HCT116 (cell line): ENCODE data around the gene ATXN2.

ENCODE experiments used
- TF ChIP-seq, protein P1 (sequence below), 3 experiments: fragments of 200-600 bp in 1 of 3; sonication (generic) in 1 of 3; IDR thresholded peaks in 2 of 3; conservative IDR thresholded peaks in 1 of 3; 2 replicates each; pipeline ENCODE4 v1.5.1; 2012 to 2017; ENCODE audit warnings: low read depth in 2 of 3, low read length in 2 of 3, antibody characterized with exemption in 1 of 3, borderline replicate concordance in 1 of 3, control low read depth in 1 of 3, mild to moderate bottlenecking in 1 of 3, mixed read lengths in 1 of 3, mixed run types in 1 of 3, moderate library complexity in 1 of 3; ENCODE audit not compliant: insufficient read depth in 1 of 3
- TF ChIP-seq, protein P2 (sequence below): IDR thresholded peaks from 2 replicates; pipeline ENCODE4 v1.6.1; 2012
- TF ChIP-seq, protein P3 (sequence below): IDR thresholded peaks from 2 replicates; pipeline ENCODE4 v1.6.1; 2012; ENCODE audit warnings: low read depth

DNA sequence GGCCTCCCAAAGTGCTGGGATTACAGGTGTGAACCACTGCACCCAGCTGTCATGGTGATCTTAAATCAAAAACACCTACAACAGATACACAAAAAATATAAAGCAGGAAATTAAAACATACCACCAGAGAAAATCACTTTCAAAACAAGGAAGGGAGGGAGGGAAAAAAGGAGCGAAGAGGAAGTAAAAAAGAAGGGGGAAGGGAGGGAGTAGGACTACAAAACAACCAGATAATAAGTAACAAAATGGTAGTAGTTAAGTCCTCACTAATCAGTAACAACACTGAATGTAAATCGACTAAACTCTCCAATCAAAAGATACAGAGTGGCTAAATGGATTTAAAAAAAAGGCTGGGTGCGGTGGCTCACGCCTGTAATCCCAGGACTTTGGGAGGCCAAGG is 104.4 kb downstream of the ATXN2 start:
- TF ChIP-seq, protein P1, sequence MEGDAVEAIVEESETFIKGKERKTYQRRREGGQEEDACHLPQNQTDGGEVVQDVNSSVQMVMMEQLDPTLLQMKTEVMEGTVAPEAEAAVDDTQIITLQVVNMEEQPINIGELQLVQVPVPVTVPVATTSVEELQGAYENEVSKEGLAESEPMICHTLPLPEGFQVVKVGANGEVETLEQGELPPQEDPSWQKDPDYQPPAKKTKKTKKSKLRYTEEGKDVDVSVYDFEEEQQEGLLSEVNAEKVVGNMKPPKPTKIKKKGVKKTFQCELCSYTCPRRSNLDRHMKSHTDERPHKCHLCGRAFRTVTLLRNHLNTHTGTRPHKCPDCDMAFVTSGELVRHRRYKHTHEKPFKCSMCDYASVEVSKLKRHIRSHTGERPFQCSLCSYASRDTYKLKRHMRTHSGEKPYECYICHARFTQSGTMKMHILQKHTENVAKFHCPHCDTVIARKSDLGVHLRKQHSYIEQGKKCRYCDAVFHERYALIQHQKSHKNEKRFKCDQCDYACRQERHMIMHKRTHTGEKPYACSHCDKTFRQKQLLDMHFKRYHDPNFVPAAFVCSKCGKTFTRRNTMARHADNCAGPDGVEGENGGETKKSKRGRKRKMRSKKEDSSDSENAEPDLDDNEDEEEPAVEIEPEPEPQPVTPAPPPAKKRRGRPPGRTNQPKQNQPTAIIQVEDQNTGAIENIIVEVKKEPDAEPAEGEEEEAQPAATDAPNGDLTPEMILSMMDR (IDR thresholded peaks at IDR 0.05 in 2 of 3, conservative IDR thresholded peaks at IDR 0.05 in 1 of 3; ENCODE audit: borderline replicate concordance in 1 of 3, insufficient read depth in 1 of 3, low read depth in 2 of 3, low read length in 2 of 3), result no peak
- TF ChIP-seq, protein P2, sequence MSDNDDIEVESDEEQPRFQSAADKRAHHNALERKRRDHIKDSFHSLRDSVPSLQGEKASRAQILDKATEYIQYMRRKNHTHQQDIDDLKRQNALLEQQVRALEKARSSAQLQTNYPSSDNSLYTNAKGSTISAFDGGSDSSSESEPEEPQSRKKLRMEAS, result no peak
- TF ChIP-seq, protein P3, sequence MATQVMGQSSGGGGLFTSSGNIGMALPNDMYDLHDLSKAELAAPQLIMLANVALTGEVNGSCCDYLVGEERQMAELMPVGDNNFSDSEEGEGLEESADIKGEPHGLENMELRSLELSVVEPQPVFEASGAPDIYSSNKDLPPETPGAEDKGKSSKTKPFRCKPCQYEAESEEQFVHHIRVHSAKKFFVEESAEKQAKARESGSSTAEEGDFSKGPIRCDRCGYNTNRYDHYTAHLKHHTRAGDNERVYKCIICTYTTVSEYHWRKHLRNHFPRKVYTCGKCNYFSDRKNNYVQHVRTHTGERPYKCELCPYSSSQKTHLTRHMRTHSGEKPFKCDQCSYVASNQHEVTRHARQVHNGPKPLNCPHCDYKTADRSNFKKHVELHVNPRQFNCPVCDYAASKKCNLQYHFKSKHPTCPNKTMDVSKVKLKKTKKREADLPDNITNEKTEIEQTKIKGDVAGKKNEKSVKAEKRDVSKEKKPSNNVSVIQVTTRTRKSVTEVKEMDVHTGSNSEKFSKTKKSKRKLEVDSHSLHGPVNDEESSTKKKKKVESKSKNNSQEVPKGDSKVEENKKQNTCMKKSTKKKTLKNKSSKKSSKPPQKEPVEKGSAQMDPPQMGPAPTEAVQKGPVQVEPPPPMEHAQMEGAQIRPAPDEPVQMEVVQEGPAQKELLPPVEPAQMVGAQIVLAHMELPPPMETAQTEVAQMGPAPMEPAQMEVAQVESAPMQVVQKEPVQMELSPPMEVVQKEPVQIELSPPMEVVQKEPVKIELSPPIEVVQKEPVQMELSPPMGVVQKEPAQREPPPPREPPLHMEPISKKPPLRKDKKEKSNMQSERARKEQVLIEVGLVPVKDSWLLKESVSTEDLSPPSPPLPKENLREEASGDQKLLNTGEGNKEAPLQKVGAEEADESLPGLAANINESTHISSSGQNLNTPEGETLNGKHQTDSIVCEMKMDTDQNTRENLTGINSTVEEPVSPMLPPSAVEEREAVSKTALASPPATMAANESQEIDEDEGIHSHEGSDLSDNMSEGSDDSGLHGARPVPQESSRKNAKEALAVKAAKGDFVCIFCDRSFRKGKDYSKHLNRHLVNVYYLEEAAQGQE, result no peak
